VCaP (cell line): ENCODE measurements around the gene CABLES2.

ENCODE experiments used
- H3K27ac ChIP-seq: fragments of 450-650 bp; 2 replicates; pipeline ENCODE4 v1.5.1; 2017
- CTCF ChIP-seq: fragments of 450-650 bp; conservative IDR thresholded peaks from 2 replicates; pipeline ENCODE4 v1.5.1; 2017; ENCODE audit warnings: mild to moderate bottlenecking, moderate library complexity

Gene CABLES2

GRCh38 chr20:62415354-62416111 lies 8.4 kb upstream of the CABLES2 start:
- H3K27ac ChIP-seq: no peak overlapping the region
- TF ChIP-seq CTCF: no peak

GRCh38 chr20:62413896-62414481 lies 6.9 kb upstream of the CABLES2 start:
- TF ChIP-seq CTCF: peak; percentile 43
- H3K27ac ChIP-seq: no peak overlapping the region

- no peak for TF ChIP-seq CTCF
- H3K27ac ChIP-seq: no peak overlapping the region
Measured at GRCh38 chr20:62413025-62413570, 6.0 kb upstream of the CABLES2 start.

GRCh38 chr20:62412194-62413024 lies 5.3 kb upstream of the CABLES2 start:
- TF ChIP-seq CTCF: no peak
- no peak overlapping the region for H3K27ac ChIP-seq

- TF ChIP-seq CTCF: no peak
Measured at GRCh38 chr20:62411479-62412193, 4.6 kb upstream of the CABLES2 start.

GRCh38 chr20:62410746-62411478 lies 3.8 kb upstream of the CABLES2 start:
- H3K27ac ChIP-seq: peak overlapping the region; percentile 67
- no peak for TF ChIP-seq CTCF

More at GRCh38 chr20:62411479-62412193, 4.6 kb upstream of the CABLES2 start:
- H3K27ac ChIP-seq: no peak overlapping the region
